Activated naive CD8-positive, alpha-beta T cell (primary cell): Measurements from ENCODE around the gene PRLR.
"Not testable (repeated sequence)": the region's sequence is repeated elsewhere in the genome, so short reads cannot be mapped to it uniquely, and the experiment has no call there.

Source experiments
- H3K27ac Mint-ChIP-seq: one replicate; pipeline ENCODE4 v1.8.0; 2021; ENCODE audit warnings: mixed read lengths
- H3K27me3 Mint-ChIP-seq: one replicate; pipeline ENCODE4 v1.8.0; 2021; ENCODE audit warnings: mixed read lengths
- H3K36me3 Mint-ChIP-seq: one replicate; pipeline ENCODE4 v1.8.0; 2021; ENCODE audit warnings: mixed read lengths
- H3K4me1 Mint-ChIP-seq: one replicate; pipeline ENCODE4 v1.8.0; 2021; ENCODE audit warnings: low read depth, mixed read lengths
- H3K4me3 Mint-ChIP-seq: one replicate; pipeline ENCODE4 v1.8.0; 2021; ENCODE audit warnings: mild to moderate bottlenecking, mixed read lengths
- H3K9me3 Mint-ChIP-seq: one replicate; pipeline ENCODE4 v1.8.0; 2021; ENCODE audit warnings: low read depth, mixed read lengths

PRLR gene

DNA sequence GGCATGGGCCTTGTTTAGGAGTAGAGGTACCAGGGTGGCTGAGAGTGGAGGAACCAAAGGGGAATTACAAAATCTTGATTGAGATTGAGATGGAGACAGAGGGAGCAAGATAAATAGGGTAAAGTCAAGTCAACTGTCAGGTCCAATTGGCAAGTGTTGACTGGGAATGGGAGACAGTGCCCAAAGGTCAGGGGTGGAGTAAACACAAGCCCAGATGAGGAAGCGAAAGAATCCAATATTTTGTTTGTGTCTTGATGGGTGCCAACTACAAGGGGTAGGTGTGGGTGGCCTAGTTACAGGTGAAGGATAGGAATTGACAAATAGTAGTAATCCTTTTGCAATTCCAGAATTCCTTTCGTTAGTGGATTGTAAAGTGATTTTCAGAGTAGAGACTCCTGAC is 107.5 kb downstream of the PRLR start:
- Mint-ChIP-seq H3K27ac (no peak overlapping the region), H3K4me3 (no peak overlapping the region), H3K27me3 (peaks cover 9% of the 10 kb centered on the region), H3K9me3 (no peaks in the 10 kb centered on the region), H3K4me1 (no peaks in the 10 kb centered on the region), H3K36me3 (no peaks in the 10 kb centered on the region)

DNA sequence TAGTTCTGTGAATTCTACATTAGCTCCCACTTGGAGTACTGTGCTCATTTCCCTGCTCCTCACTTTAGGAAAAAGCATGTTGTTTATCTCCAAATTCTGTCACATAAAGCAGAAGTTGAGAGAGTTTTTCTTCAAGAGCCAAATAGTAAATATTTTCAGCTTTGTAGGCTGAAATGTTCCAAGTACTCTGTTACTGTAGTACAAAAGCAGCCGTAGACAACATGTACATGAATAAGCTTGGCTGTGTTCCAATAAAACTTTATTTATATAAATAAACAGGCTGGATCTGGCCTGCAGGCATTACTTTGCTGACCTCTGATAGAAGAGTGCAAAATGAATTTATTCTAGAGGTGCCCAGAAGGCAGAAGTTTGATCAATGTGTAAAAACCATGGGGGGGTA is 109.6 kb downstream of the PRLR start:
- no peaks in the 10 kb centered on the region for H3K4me1 Mint-ChIP-seq
- H3K27me3 Mint-ChIP-seq = peaks cover 6% of the 10 kb centered on the region
- H3K27ac Mint-ChIP-seq = no peak overlapping the region
- no peak overlapping the region for H3K4me3 Mint-ChIP-seq
- H3K9me3 Mint-ChIP-seq = no peaks in the 10 kb centered on the region
- H3K36me3 Mint-ChIP-seq = no peaks in the 10 kb centered on the region

DNA sequence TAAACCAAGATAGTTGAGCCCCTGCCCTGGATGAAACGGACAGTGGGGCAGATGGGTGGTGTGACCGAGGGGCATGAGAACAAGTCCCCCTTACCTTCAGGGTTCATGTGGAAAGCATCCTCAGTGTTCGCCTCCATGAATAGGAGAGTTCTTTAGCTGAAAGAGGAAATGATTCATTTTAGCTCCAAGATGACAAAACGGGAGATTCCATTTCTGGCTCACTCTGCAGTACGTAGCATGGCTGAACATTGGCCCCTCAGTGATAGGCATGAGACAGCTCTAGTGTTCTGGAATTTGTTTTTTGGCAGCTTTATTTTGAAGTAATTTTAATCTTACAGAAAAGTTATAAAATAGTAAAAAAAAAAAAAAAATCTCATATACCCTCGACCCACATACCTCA is 112.3 kb downstream of the PRLR start:
- H3K4me3 Mint-ChIP-seq = no peak overlapping the region
- H3K4me1 Mint-ChIP-seq = no peaks in the 10 kb centered on the region
- no peaks in the 10 kb centered on the region for H3K36me3 Mint-ChIP-seq
- peaks cover 8% of the 10 kb centered on the region for H3K27me3 Mint-ChIP-seq
- no peaks in the 10 kb centered on the region for H3K9me3 Mint-ChIP-seq
- H3K27ac Mint-ChIP-seq = no peak overlapping the region

DNA sequence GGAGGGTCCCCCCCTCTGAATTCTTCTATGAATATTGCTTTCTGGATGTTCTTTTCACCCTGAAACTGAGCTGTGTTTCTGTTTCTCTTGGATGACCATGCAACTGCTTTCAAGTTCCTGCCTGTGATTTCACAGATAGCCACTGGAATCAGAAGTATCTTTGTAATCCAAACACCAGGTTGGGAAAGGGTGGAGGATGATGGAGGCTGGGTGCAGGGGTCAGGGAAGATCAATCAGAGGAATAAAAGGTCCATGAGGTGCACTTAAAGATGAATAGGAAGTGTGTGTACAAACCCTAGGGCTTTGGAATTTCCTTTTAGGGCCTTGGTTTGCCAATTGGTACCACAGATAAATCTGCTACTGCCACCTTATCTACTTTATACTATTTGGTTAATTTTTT is 114.4 kb downstream of the PRLR start:
- Mint-ChIP-seq H3K27me3 (peaks cover 10% of the 10 kb centered on the region), H3K4me1 (no peaks in the 10 kb centered on the region), H3K36me3 (no peaks in the 10 kb centered on the region), H3K9me3 (no peaks in the 10 kb centered on the region), H3K4me3 (no peak overlapping the region), H3K27ac (no peak overlapping the region)

DNA sequence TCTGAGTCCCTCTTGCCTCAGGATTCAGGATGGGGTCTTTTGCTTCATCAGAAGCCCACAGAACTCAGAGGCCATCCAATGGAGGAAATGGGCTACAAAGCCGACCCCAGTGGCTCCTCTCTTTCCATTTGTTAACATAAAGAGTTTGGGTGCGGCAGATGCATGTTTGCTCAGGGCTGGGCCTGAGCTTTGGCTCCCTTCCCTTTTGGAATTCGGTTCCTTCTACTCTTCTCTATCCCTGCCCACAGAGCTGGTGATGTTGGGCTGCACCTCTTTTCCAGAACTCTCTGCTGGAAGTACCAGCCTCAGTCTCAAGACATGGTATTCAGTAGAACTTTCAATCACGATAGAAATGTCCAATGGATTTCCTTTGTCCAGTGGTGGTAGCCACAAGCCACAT is 115.6 kb downstream of the PRLR start:
- Mint-ChIP-seq H3K4me3 (no peak overlapping the region), H3K9me3 (no peaks in the 10 kb centered on the region), H3K27me3 (peaks cover 13% of the 10 kb centered on the region), H3K4me1 (no peaks in the 10 kb centered on the region), H3K36me3 (no peaks in the 10 kb centered on the region), H3K27ac (no peak overlapping the region)

DNA sequence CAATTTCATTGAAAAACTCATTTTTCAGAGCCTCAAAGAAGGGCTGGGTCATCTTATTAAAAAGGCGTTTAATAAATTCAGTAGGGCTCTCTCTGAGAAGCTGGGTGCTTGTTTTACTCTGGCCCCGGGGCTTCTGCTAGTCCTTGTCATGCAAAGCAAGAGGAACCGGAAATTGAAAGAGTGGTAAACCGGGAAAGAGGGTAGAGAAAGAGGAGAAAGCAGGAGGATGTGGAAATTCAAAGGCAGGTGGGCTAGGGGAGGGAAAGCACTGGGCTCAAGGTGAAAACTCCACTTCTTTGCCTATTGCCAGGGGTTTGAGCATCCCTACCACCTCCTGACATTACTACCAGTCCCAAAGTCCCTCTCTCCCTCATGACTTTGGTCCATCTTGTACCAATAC is 118.0 kb downstream of the PRLR start:
- H3K4me3 Mint-ChIP-seq = no peak overlapping the region
- H3K36me3 Mint-ChIP-seq = no peaks in the 10 kb centered on the region
- no peaks in the 10 kb centered on the region for H3K4me1 Mint-ChIP-seq
- H3K27ac Mint-ChIP-seq = no peak overlapping the region
- peaks cover 10% of the 10 kb centered on the region for H3K27me3 Mint-ChIP-seq
- no peaks in the 10 kb centered on the region for H3K9me3 Mint-ChIP-seq

DNA sequence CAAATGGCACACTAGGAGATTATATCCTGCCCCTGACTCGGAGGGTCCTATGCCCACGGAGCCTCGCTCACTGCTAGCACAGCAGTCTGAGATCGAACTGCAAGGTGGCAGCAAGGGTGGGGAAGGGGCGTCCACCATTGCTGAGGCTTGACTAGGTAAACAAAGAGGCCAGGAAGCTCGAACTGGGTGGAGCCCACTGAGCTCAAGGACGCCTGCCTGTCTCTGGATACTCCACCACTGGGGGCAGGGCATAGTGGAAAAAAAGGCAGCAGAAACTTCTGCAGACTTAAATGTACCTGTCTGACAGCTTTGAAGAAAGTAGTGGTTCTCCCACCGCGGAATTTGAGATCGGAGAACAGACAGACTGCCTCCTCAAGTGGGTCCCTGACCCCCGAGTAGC is 125.7 kb downstream of the PRLR start:
- not testable (repeated sequence) for H3K4me3 Mint-ChIP-seq, H3K27ac Mint-ChIP-seq, H3K36me3 Mint-ChIP-seq, H3K9me3 Mint-ChIP-seq, H3K4me1 Mint-ChIP-seq
- H3K27me3 Mint-ChIP-seq = peaks cover 14% of the 10 kb centered on the region

DNA sequence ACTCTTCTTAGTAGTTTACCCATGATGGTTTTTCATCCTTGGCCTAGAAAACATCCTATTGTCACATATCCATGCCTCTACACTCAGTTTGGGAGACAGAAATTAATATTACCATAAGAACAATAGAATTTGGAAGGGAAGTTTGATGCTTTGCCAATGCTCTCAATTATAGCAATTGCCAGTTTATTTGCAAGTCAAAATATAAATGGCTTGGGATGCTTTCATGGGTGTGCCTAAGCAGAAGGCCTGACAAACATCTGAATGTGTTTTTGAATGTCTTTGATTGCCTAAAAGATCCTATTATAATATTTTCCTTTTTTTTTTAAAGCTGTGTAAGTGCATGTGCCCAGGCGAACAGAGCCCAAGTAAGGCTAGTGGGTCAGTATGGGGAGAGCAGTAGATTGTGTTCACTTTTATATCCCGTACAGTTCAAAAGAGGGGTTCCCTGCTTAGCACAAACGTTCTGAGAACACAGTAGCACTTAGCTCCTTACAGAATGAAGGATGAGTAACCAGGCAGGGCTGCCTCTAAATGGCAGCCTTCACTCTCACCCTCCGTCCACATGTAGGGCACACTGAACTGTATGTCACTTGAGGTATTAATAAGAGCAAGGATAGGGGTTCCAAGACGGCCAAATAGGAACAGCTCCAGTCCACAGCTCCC is 126.5 kb downstream of the PRLR start:
- Mint-ChIP-seq H3K27ac (no peak overlapping the region), H3K4me1 (no peaks in the 10 kb centered on the region), H3K4me3 (no peak overlapping the region), H3K9me3 (no peaks in the 10 kb centered on the region), H3K36me3 (no peaks in the 10 kb centered on the region), H3K27me3 (peaks cover 14% of the 10 kb centered on the region)

DNA sequence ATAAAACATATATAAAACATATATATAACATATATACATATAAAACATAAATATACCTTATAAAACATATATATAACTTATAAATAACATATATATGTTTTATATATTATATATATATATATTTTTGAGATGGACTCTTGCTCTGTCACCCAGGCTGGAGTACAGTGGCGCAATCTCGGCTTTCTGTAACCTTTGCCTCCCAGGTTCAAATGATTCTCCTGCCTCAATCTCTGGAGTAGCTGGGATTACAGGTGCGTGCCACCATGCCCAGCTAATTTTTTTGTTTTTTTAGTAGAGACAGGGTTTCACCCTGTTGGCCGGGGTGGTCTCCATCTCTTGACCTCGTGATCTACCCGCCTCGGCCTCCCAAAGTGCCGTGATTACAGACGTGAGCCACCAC is 128.6 kb downstream of the PRLR start:
- not testable (repeated sequence) for H3K4me3 Mint-ChIP-seq, H3K27ac Mint-ChIP-seq, H3K36me3 Mint-ChIP-seq, H3K9me3 Mint-ChIP-seq, H3K4me1 Mint-ChIP-seq
- peaks cover 12% of the 10 kb centered on the region for H3K27me3 Mint-ChIP-seq

DNA sequence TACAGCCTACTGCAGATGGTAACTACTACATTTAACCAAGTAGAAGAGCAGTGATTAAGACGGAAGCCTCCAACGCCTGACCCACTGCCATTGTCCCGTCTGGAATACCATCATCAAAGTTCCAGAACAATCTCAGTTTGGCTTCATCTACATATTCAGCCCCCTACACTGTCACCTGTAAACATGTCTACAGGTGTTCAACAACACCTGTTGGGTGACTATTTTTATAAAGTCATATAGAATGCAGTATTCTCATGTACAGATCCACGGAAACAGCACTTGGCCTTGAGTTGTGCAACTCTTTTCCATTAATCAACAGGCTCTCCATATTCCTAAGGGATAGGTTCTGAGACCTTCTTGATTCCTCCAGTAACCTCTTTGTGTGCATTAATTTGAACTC is 129.3 kb downstream of the PRLR start:
- H3K27me3 Mint-ChIP-seq = peaks cover 10% of the 10 kb centered on the region
- H3K4me1 Mint-ChIP-seq = no peaks in the 10 kb centered on the region
- no peak overlapping the region for H3K27ac Mint-ChIP-seq
- no peaks in the 10 kb centered on the region for H3K36me3 Mint-ChIP-seq
- no peaks in the 10 kb centered on the region for H3K9me3 Mint-ChIP-seq
- H3K4me3 Mint-ChIP-seq = no peak overlapping the region

DNA sequence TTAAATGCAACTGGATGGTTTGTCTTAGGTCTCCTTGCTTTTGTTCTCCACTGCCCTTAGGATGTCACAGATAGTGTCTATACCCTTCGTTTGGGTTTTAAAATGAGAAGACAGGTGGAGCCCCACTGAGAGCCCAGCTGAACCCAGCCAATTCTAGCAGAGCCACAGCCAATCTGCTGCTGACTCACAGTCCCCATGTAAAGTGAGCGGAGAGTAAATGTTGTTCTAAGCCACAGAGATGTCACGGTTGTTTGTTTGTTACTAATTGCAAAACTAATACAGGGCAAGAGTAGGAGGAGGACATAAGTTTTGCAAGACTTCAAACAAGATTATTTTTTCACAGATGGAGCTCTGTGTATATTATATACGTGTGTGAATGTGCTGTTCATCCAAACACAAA is 132.1 kb downstream of the PRLR start:
- Mint-ChIP-seq H3K9me3 (no peaks in the 10 kb centered on the region), H3K36me3 (no peaks in the 10 kb centered on the region), H3K27ac (no peak overlapping the region), H3K4me3 (no peak overlapping the region), H3K27me3 (peaks cover 2% of the 10 kb centered on the region), H3K4me1 (no peaks in the 10 kb centered on the region)

DNA sequence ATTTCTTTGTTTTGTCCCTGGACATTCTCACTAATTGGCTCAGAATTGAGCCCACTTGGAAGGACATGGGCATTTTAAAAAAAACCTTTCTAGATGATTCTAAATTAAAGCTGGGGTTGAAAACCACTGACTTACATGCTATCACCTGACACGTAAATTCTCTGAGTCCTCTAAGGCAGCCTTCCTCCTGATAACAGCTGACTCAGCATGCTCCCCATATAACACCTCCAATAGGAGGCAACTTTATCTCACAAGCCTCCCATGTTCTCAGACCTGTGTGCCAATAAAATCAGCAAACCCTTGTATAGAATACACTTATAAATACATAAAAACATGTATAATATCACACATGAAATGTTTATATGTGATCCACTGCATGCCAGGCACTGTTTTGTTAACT is 133.4 kb downstream of the PRLR start:
- Mint-ChIP-seq H3K4me3 (no peak overlapping the region), H3K4me1 (peaks cover 3% of the 10 kb centered on the region), H3K27ac (no peak overlapping the region), H3K27me3 (peaks cover 1% of the 10 kb centered on the region), H3K36me3 (no peaks in the 10 kb centered on the region), H3K9me3 (no peaks in the 10 kb centered on the region)

DNA sequence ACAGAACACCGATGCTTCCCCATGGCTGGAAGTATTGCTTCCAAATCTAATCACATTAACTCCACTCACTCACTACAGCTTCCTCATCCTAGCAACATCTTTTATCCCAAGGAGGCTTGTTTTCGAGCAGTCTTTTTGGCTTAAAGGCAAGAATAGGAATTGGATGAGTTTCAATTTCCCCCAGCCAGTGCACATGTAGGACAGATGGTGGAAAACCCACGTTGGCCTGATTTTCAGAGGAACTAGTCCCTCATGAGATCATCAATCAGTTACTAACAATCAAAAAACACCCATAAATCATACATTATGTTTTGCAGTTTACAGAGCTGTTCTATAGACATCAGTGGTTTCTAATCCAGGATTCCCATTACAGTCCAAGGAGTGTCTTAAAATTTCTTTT is 134.1 kb downstream of the PRLR start:
- Mint-ChIP-seq H3K27ac (no peak overlapping the region), H3K36me3 (no peaks in the 10 kb centered on the region), H3K9me3 (no peaks in the 10 kb centered on the region), H3K4me1 (peaks cover 3% of the 10 kb centered on the region), H3K27me3 (peaks cover 1% of the 10 kb centered on the region), H3K4me3 (no peak overlapping the region)

DNA sequence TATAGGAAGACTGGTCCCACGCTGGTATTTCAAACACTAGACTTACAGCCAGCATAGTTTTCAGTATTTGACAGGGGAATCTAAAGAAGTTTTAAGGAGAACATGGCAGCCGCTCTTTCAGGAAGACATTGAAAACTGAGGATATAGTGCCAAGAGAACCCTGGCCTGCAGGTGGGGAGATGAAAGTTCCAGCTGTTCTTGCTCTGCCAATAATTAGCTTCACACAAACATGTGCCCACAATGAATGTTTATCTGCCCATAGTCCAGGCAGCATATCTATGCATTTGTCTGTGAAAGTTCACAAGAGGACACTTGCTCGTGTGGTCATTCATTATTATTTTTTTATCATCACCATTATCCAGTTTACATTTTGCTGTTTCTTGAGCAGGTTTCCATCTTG is 134.9 kb downstream of the PRLR start:
- Mint-ChIP-seq H3K9me3 (no peaks in the 10 kb centered on the region), H3K36me3 (no peaks in the 10 kb centered on the region), H3K27ac (no peak overlapping the region), H3K27me3 (peaks cover 1% of the 10 kb centered on the region), H3K4me3 (no peak overlapping the region), H3K4me1 (peaks cover 3% of the 10 kb centered on the region)

DNA sequence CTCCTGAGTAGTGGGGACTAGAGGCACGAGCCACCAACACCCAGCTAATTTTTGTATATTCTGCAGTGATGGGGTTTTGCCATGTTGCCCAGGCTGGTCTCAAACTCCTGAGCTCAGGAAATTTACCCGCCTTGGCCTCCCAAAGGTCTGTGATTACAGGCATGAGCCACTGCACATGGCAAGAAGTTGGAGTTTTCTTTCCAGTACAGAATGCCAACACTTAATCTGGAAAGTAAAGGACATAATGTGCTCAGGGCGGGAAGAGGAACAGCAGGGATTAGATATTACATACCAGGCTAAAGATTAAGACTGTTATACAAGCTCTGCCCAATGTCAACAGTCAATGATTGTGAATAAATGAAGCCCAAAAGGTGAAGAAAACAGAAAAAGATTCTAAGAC is 135.3 kb downstream of the PRLR start:
- no peaks in the 10 kb centered on the region for H3K36me3 Mint-ChIP-seq

DNA sequence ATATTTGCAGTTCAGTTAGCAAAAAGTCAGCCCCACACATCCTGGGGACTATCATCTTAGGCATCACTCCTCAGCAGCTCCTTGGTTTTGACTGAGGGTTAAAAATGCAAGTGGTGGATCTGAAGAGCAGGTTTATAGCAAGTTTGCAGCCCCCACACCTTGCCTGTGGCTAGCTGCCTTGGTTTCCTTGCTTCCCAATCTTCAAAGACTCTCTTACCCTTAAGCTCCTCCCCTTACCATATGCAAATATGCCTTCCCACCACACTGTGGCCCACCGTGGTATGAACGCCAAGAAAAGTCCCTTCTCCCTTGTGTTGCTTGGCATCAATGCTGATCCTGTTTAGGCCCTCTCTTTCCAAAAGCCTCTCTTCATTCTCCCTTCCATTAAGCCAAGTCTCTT is 137.6 kb downstream of the PRLR start:
- no peaks in the 10 kb centered on the region for H3K9me3 Mint-ChIP-seq

More for the DNA sequence above, 135.3 kb downstream of the PRLR start:
- Mint-ChIP-seq H3K27ac (no peak overlapping the region), H3K4me3 (no peak overlapping the region), H3K27me3 (peaks cover 1% of the 10 kb centered on the region), H3K4me1 (peaks cover 3% of the 10 kb centered on the region), H3K9me3 (no peaks in the 10 kb centered on the region)

More for the DNA sequence above, 137.6 kb downstream of the PRLR start:
- Mint-ChIP-seq H3K36me3 (no peaks in the 10 kb centered on the region), H3K4me3 (no peak overlapping the region), H3K4me1 (peaks cover 3% of the 10 kb centered on the region), H3K27me3 (no peaks in the 10 kb centered on the region), H3K27ac (no peak overlapping the region)
